ENCODE results near the gene AP1S1. TPM values are rescaled to one million over a fixed set of nuclear protein-coding genes. Genes with fewer than 3 reads are reported as not detected.
"Not testable (repeated sequence)": the region's sequence is repeated elsewhere in the genome, so short reads cannot be mapped to it uniquely, and the experiment has no call there.

Gene AP1S1
- total RNA-seq, 4 donors from 2014 or later = 5.5 to 24.4 (median 15.6) TPM

GRCh38 chr7:101119876-101120275 lies 34.4 kb upstream of the AP1S1 start:
- Histone ChIP-seq H3K27ac (no peak overlapping the region), H3K4me1 (peaks cover 7 to 13% of the 10 kb centered on the region in 2 donors)
- in situ Hi-C loops (cut with MboI; ENCODE audit: low sequenced_read_pairs in 4 of 4) = no loop called here

DNA sequence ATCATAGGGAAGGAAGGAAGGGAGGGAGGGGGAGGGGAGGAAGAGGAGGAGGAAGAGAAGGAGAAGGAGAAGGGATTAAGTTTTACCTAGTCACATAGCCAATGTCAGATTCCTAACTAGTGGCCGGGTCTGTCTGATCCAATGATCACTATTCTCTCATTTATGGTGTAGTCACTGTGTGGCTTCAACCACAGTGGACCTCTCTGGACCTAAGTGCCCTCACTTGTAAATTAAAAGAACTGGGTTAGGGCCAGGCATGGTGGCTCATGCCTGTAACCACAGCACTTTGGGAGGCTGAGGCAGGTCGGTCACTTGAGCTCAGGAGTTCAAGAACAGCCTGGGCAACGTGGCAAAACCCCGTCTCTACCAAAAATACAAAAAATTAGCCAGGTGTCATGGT lies 34.0 kb upstream of the AP1S1 start:
- Histone ChIP-seq H3K4me3 (no peak overlapping the region), H3K36me3 (no peaks in the 10 kb centered on the region), H3K27ac (peak overlapping the region in 1 of 4 donors; percentile 29), H3K27me3 (peaks cover under 1 to 14% (median 11%) of the 10 kb centered on the region in 3 donors), H3K4me1 (peaks cover 9 to 15% of the 10 kb centered on the region in 2 donors), H3K9me3 (no peaks in the 10 kb centered on the region)
- DNase-seq = no peak
- in situ Hi-C loops (cut with MboI; ENCODE audit: low sequenced_read_pairs in 4 of 4) = no loop called here
- ATAC-seq = no peak
- no peak for TF ChIP-seq POLR2A (IDR thresholded peaks at IDR 0.05)
- TF ChIP-seq, protein P1, sequence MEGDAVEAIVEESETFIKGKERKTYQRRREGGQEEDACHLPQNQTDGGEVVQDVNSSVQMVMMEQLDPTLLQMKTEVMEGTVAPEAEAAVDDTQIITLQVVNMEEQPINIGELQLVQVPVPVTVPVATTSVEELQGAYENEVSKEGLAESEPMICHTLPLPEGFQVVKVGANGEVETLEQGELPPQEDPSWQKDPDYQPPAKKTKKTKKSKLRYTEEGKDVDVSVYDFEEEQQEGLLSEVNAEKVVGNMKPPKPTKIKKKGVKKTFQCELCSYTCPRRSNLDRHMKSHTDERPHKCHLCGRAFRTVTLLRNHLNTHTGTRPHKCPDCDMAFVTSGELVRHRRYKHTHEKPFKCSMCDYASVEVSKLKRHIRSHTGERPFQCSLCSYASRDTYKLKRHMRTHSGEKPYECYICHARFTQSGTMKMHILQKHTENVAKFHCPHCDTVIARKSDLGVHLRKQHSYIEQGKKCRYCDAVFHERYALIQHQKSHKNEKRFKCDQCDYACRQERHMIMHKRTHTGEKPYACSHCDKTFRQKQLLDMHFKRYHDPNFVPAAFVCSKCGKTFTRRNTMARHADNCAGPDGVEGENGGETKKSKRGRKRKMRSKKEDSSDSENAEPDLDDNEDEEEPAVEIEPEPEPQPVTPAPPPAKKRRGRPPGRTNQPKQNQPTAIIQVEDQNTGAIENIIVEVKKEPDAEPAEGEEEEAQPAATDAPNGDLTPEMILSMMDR (IDR thresholded peaks at IDR 0.05 in 4 of 5, conservative IDR thresholded peaks at IDR 0.05 in 1 of 5) = no peak
- intact Hi-C loops (cut with DNase I; ENCODE audit: low total_unique reads) = no loop called here

More at GRCh38 chr7:101119876-101120275, 34.4 kb upstream of the AP1S1 start:
- H3K27me3 ChIP-seq = peaks cover 0 to 10% (median 6%) of the 10 kb centered on the region in 3 donors
- DNase-seq (no peak), ATAC-seq (no peak)
- intact Hi-C loops (cut with DNase I; ENCODE audit: low total_unique reads) = no loop called here
- TF ChIP-seq POLR2A (IDR thresholded peaks at IDR 0.05) = no peak
- TF ChIP-seq, protein P1 (IDR thresholded peaks at IDR 0.05 in 4 of 5, conservative IDR thresholded peaks at IDR 0.05 in 1 of 5) = no peak
- no peaks in the 10 kb centered on the region for H3K36me3 ChIP-seq
- H3K4me3 ChIP-seq = no peak overlapping the region
- no peaks in the 10 kb centered on the region for H3K9me3 ChIP-seq

DNA sequence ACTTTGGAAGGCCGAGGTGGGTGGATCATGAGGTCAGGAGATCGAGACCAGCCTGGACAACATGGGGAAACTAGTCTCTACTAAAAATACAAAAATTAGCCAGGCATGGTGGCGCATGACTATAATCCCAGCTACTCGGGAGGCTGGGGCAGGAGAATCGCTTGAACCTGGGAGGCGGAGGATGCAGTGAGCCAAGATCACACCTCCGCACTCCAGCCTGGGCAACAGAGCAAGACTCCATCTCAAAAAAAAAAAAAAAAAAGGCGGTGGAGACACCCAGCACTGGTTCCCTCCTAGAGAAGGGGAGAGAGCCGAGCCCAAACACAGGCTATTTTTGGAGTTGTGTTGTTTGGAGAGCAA lies 32.7 kb upstream of the AP1S1 start:
- intact Hi-C loops (cut with DNase I; ENCODE audit: low total_unique reads); H3K36me3 ChIP-seq; ATAC-seq; H3K9me3 ChIP-seq; in situ Hi-C loops (cut with MboI; ENCODE audit: low sequenced_read_pairs in 4 of 4); DNase-seq: not testable (repeated sequence)
- Histone ChIP-seq H3K4me1 (peaks cover 20 to 22% of the 10 kb centered on the region in 2 donors), H3K4me3 (peak overlapping the region; percentile 39 to 50 (median 44)), H3K27me3 (peaks cover 5 to 18% (median 14%) of the 10 kb centered on the region in 3 donors), H3K27ac (peak overlapping the region; percentile 71 to 79 (median 75))

DNA sequence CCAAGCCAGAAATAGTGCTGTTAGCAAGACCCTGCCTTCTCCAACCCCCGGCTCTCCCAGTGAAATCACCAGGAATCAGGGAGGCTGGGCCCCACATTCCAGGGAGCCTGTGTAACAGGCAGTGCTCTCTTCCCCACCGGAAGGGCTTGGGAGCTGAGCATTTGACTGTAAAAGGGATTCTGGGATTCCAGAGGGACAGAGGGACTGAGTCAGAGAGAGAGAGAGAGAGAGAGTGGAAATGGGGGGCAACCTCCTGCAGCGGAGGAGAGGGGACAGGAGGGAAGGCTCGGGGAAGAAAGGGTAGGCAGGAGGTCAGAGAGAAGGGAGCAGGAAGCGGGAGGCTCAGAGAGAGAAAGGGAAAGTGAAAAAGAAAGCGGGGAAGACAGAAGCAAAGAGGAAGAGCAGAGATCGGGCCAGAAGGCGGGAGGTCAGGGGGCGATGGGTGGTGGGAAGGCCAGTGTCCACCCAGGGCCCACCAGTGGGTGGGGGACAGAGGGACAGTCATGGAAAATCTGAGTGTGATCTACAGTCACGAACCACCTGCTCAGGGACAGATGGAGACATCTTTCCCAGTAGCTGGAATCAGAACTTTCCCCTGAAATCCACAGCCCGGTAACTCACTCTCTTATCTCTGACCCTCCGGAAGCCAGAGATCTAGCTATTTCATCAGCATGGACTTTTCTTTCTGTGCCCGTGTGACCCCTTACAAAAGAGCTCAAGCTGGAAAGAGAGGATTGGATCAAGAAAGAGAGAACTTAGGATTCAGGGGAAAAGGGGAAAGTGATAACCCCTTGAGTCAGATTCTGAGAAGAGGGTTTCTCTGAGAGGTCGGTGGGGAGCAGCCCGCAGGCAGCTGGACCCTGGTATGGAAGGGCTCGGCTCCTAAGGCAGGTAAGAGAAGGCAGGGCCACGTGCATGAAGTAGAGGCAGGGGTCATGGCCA lies 32.0 kb upstream of the AP1S1 start:
- in situ Hi-C loops (cut with MboI; ENCODE audit: low sequenced_read_pairs in 4 of 4) = no loop called here
- Histone ChIP-seq H3K4me1 (peaks cover 21 to 22% of the 10 kb centered on the region in 2 donors), H3K4me3 (peak overlapping the region; percentile 39 to 50 (median 44)), H3K27ac (peak overlapping the region; percentile 71 to 79 (median 75)), H3K9me3 (no peaks in the 10 kb centered on the region), H3K27me3 (peaks cover 6 to 22% (median 18%) of the 10 kb centered on the region in 3 donors), H3K36me3 (no peaks in the 10 kb centered on the region)
- DNase-seq (peak; percentile 52 to 68), ATAC-seq (peak; percentile 55 to 70)
- intact Hi-C loops (cut with DNase I; ENCODE audit: low total_unique reads) = no loop called here
- TF ChIP-seq, protein P1 (IDR thresholded peaks at IDR 0.05 in 4 of 5, conservative IDR thresholded peaks at IDR 0.05 in 1 of 5) = no peak
- TF ChIP-seq POLR2A (IDR thresholded peaks at IDR 0.05) = no peak

Data from gastrocnemius medialis (tissue), 4 donors.